ENCODE data around the gene RRP1B. TPM values are rescaled to one million over a fixed set of nuclear protein-coding genes. Genes with fewer than 3 reads are reported as not detected.
"Not testable (repeated sequence)": the region's sequence is repeated elsewhere in the genome, so short reads cannot be mapped to it uniquely, and the experiment has no call there.

The RRP1B gene
- total and polyA plus RNA-seq, 8 donors = 4.0 to 23.6 (median 10.3) TPM

DNA sequence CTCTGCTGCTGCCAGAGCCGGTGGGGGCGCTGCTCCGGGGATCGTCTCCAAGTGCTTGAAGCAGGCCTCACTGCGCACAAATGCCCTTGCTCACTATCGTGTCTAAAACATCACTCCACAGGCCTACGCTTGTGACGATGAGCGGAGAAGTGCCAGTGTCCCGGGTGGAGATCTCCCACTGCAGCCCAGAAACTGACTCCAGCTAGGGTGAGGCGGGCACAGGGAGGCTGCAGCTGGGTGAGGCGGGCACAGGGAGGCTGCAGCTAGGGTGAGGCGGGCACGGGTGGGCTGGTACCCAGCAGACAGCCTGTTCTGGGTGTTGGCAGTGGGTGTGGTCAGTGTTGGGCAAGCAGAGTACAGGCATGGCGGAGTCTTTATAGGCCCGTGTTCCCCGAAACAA is 36.9 kb downstream of the RRP1B start:
- H3K27ac ChIP-seq = no peak overlapping the region
- no peak for DNase-seq
- TF ChIP-seq EP300 (IDR thresholded peaks at IDR 0.05) (no peak), POLR2A (IDR thresholded peaks at IDR 0.05) (no peak), POLR2AphosphoS5 (IDR thresholded peaks at IDR 0.05) (no peak)
- TF ChIP-seq, protein P1, sequence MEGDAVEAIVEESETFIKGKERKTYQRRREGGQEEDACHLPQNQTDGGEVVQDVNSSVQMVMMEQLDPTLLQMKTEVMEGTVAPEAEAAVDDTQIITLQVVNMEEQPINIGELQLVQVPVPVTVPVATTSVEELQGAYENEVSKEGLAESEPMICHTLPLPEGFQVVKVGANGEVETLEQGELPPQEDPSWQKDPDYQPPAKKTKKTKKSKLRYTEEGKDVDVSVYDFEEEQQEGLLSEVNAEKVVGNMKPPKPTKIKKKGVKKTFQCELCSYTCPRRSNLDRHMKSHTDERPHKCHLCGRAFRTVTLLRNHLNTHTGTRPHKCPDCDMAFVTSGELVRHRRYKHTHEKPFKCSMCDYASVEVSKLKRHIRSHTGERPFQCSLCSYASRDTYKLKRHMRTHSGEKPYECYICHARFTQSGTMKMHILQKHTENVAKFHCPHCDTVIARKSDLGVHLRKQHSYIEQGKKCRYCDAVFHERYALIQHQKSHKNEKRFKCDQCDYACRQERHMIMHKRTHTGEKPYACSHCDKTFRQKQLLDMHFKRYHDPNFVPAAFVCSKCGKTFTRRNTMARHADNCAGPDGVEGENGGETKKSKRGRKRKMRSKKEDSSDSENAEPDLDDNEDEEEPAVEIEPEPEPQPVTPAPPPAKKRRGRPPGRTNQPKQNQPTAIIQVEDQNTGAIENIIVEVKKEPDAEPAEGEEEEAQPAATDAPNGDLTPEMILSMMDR (IDR thresholded peaks at IDR 0.05) = no peak
- no peak overlapping the region for H3K4me3 ChIP-seq
- peaks cover 0 to 8% (median 2%) of the 10 kb centered on the region in 4 donors for H3K4me1 ChIP-seq
- no peaks in the 10 kb centered on the region for H3K9me3 ChIP-seq
- WGBS, 5 donors = 92 to 98% (median 94%) methylated on average over 17 of the region's 17 CpGs
- H3K27me3 ChIP-seq = no peaks in the 10 kb centered on the region
- peaks cover 30 to 61% (median 54%) of the 10 kb centered on the region in 4 donors for H3K36me3 ChIP-seq
- intact Hi-C loops (cut with DNase I; ENCODE audit: low total_unique reads) = loop anchor here (10.0 kb wide), 1 partner anchor 59 kb away; no protein-coding TSS in a partner anchor

DNA sequence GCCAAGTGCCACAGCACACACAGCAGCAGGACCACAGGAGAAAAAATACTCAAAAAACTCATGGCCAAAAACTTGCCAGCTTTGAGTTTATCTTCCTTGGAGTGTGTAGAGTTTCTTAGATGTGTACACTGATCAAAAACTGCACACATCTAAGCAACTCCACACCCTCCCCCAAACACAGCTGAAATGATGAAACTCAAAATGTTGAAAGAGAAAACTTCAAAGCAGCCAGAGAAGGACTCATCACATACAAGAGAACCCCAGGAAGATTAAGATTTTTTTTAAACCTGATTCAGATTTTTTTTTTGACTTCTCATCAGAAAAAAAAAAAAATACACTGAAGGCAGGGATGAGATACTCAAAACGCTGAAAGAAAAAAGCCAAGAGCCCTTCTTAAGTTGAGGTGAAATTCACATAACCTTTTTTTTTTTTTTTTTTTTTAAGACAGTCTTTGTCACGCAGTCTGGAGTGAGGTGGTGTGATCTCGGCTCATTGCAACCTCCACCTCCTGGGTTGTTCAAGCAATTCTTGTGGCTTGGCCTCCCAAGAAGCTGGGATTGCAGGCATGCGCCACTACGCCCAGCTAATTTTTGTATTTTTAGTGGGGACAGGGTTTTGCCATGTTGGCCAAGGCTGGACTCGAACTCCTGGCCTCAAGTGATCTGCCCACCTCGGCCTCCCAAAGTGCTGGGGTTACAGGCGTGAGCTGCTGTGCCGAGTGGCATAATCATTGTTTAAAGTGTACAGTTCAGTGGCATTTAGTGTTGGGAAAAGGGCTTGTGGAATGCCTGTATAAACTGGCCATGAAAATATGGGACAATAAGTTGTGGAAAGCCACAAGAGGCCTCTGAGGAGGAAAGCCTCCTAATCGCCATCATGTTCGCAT is 38.6 kb downstream of the RRP1B start:
- TF ChIP-seq, protein P1 (IDR thresholded peaks at IDR 0.05) = no peak
- TF ChIP-seq POLR2A (IDR thresholded peaks at IDR 0.05) (no peak), POLR2AphosphoS5 (IDR thresholded peaks at IDR 0.05) (no peak), EP300 (IDR thresholded peaks at IDR 0.05) (no peak)
- Histone ChIP-seq H3K36me3 (peaks cover 15 to 44% (median 36%) of the 10 kb centered on the region in 4 donors), H3K4me3 (no peak overlapping the region), H3K27me3 (no peaks in the 10 kb centered on the region), H3K4me1 (peaks cover 0 to 15% (median 13%) of the 10 kb centered on the region in 4 donors), H3K27ac (no peak overlapping the region), H3K9me3 (no peaks in the 10 kb centered on the region)
- 85 to 89% (median 87%) methylated on average over 11 of the region's 11 CpGs for WGBS, 5 donors
- intact Hi-C loops (cut with DNase I; ENCODE audit: low total_unique reads) = loop anchor here (10.0 kb wide), 1 partner anchor 57 kb away; no protein-coding TSS in a partner anchor
- DNase-seq = no peak

DNA sequence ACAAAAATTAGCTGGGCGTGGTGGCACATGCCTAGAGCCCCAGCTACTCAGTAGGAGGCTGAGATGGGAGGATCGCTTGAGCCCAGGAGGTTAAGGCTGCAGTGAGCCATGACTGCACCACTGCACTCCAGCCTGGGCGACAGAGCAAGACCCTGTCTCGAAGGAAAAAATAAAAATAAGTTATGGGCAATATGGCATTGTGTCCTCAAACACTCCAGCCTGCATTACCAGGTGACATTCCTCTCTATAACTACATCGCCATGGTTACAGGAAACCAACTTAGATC is 40.1 kb downstream of the RRP1B start:
- H3K27ac ChIP-seq, DNase-seq, H3K4me3 ChIP-seq, H3K27me3 ChIP-seq, H3K9me3 ChIP-seq: not testable (repeated sequence)
- Histone ChIP-seq H3K36me3 (peaks cover 3 to 29% (median 22%) of the 10 kb centered on the region in 4 donors), H3K4me1 (peaks cover 0 to 19% (median 16%) of the 10 kb centered on the region in 4 donors)
- WGBS, 5 donors = 85 to 98% (median 95%) methylated on average over 5 of the region's 5 CpGs
- intact Hi-C loops (cut with DNase I; ENCODE audit: low total_unique reads) = loop anchor here (10.0 kb wide), 1 partner anchor 55 kb away; no protein-coding TSS in a partner anchor

DNA sequence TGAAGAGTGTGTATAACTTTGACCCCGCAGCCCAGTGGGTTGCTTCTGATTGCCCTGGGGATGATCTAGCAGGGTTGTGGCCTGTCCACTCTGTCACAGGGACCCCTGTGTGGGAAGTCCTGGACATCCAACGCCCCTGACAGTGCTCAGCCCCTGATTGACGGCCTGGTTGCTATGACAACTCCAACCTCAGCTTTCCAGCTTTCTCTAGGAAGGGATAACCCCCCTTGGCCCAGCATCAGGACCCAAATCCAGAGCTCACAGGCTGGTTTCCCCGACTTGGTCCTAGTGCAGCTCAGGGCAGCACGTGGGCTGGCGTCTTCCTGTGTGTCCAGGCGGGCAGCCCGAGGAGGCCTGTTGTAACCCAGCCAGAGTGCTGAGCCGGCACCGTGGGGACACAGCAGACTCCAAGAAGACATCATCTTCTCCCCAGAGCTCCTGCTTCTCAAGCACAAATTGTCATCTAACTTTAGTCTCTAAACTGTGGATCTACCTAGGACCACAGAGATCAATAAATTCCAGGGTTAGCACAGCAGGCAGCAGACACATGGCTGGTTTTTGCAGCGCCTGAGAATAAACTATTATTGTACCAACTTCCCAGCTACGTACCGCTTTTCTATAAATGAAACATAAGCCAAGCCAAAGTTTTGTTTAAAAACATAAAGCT is 40.7 kb downstream of the RRP1B start:
- no peak for TF ChIP-seq EP300 (IDR thresholded peaks at IDR 0.05)
- TF ChIP-seq, protein P1 (IDR thresholded peaks at IDR 0.05) = no peak
- TF ChIP-seq POLR2AphosphoS5 (IDR thresholded peaks at IDR 0.05) = no peak
- TF ChIP-seq POLR2A (IDR thresholded peaks at IDR 0.05) = no peak
- 75 to 83% (median 81%) methylated on average over 12 to 13 of the region's 13 CpGs for WGBS, 5 donors
- Histone ChIP-seq H3K36me3 (peaks cover 0 to 23% (median 16%) of the 10 kb centered on the region in 4 donors), H3K4me1 (peaks cover 0 to 19% (median 16%) of the 10 kb centered on the region in 4 donors), H3K27me3 (no peaks in the 10 kb centered on the region), H3K9me3 (no peaks in the 10 kb centered on the region), H3K4me3 (no peak overlapping the region), H3K27ac (no peak overlapping the region)
- intact Hi-C loops (cut with DNase I; ENCODE audit: low total_unique reads) = loop anchor here (10.0 kb wide), 1 partner anchor 55 kb away; no protein-coding TSS in a partner anchor
- no peak for DNase-seq

All from stomach (tissue), 9 donors.